DMS79 (cell line): Measurements from ENCODE around the gene TMEM185B.
"Not testable (repeated sequence)": the region's sequence is repeated elsewhere in the genome, so short reads cannot be mapped to it uniquely, and the experiment has no call there.

Experiments used
- DNase-seq: peaks from one replicate; lab custom pipeline; 2025; lab: John Stamatoyannopoulos, UW

The TMEM185B gene

DNA sequence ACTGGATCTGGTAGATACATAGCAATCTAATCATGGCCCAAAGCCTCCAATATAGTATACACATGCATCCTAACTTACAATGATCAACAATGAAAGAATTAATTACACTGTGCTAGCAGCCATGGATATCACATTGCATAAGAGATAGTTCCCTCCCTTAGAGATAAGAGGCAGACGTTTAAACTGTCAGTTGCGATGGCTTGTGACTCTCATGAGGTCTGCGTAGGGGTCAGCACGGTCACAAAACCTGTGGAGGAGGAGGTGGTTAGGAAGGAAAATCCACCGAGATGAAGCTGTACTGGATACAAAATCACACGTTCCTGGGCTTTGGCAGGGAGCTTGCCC, 28.7 kb upstream of the TMEM185B start:
- DNase-seq, result no peak

- DNase-seq, result no peak
Measured at GRCh38 chr2:120251078-120251477, 27.9 kb upstream of the TMEM185B start.

- no peak for DNase-seq
Measured at GRCh38 chr2:120250640-120251039, 27.4 kb upstream of the TMEM185B start.

DNA sequence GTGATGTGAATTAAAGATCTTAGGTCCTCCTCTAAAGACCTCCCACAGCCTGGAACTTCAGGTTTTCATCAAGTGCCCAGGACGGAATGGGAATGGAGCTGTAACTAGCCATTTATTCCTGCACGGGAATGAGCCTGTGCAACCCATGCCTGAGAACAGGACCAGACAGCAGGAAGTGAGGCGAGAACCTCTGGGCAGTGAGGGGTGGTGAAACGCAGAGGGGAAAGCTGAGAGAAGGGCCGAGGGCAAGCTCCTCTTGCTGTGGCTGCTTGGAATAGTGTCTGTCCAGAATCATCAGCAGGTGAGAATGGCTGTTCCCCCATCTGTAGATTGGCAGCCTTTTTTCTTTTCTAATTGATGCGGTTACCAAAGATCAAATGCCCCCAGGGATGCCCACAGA, 24.7 kb upstream of the TMEM185B start:
- DNase-seq, result no peak

DNA sequence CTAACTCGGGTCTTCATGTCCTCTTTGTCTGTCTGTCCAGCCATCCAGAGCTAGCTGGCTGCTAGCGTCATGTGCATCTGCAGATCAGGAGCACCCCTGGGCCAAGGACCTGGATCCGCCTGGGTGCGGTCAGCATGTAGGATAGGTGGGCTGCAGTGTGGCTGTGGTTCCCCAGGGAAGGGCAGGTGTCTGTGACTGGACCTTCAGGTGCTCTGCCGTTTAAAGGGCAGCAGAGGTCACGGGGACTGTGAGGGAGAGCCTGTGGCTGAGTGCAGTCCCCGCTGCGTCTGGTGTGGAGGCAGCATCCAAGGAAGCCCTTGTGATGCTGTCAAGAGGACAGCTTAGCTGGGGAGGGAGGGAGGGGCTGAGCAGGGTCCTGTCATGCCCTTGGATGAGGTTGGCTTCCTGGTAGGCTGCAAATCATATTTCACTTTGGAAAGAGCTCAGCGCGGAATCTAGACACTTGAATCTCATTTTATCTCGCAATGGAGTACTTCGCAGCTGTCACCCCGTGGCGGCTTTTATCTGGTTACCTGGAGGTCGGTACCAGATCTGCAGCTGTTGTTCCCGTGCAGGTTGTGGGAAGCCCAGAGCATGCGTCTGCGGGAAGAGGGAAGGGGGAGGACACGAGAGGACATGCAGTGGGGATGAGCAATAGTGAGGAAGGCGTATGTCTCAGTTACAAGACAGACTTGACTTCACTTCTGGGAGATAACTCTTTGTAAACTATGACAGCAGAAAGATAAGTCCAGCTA, 23.5 kb upstream of the TMEM185B start:
- peak; percentile 61 for DNase-seq

DNA sequence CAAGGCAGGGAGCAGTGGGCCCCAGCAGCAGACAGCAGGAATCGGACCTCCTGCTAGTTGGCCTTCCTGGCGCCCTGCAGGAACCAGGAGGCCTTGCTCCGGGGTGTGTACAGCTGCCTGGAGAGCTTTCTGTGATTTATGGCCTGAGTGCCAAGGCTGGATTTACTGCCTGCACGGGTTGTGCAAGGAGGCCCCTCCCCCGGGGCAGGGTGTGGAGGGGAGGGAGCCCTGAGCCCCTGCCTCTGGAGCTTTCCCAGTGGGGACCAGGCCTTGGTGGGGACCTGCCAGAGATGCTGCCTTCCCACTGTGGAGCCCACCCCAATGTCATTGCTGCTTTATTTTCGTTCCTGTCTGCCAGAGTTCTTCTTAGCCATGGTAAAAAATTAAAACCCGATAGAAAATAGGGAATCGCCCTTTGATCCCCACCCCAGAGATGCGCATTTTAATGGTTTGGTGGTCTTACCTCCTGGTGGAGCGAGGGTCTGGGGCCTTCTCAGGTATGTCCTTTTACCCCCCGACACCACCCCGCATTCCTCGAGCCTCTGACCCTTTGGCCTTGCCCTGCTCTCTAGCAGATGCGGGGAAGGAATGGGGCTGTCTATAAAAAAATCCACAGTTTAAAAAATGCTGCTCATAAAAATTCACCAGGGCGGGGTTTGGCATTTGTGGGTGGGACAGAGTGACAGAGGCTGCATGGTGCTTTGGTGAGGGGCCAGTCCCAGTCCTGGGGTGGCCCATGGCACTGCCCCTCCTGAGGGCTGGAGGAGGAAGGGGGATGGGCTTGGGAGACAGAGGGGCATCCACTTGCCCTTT, 22.5 kb upstream of the TMEM185B start:
- peak; percentile 57 for DNase-seq

- peak; percentile 57 for DNase-seq
Measured at GRCh38 chr2:120244656-120245519, 21.7 kb upstream of the TMEM185B start.

DNA sequence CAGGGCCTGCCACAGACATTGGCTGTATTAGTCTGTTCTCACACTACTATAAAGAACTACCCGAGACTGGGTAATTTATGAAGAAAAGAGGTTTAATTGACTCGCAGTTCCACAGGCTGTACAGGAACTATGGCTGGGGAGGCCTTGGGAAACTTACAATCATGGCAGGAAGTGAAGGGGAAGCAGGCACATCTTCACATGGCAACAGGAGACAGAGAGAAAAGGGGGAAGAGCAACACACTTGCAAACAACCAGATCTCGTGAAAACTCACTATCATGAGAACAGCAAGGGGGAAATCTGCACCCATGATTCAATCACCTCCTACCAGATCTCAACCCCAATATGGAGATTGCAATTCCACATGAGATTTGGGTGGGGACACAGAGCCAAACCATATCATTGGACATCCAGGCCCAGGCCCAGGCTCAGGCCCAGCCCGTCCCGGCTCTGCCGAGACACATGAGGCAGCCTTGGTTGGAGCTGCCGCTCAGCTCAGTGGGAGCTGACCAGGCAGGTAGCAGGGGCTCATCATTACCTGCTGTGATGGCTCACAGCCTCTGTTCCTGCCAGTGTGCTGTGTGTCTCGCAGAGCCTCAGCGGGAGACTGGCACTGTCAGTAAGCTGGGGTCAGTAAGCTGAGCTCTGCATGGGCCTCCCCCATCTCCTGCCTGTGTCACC, 20.8 kb upstream of the TMEM185B start:
- DNase-seq, result no peak

GRCh38 chr2:120243211-120243610, 20.0 kb upstream of the TMEM185B start:
- DNase-seq, result no peak

- DNase-seq, result no peak
Measured at GRCh38 chr2:120241684-120242083, 18.5 kb upstream of the TMEM185B start.

GRCh38 chr2:120240901-120241429, 17.8 kb upstream of the TMEM185B start:
- DNase-seq, result no peak

DNA sequence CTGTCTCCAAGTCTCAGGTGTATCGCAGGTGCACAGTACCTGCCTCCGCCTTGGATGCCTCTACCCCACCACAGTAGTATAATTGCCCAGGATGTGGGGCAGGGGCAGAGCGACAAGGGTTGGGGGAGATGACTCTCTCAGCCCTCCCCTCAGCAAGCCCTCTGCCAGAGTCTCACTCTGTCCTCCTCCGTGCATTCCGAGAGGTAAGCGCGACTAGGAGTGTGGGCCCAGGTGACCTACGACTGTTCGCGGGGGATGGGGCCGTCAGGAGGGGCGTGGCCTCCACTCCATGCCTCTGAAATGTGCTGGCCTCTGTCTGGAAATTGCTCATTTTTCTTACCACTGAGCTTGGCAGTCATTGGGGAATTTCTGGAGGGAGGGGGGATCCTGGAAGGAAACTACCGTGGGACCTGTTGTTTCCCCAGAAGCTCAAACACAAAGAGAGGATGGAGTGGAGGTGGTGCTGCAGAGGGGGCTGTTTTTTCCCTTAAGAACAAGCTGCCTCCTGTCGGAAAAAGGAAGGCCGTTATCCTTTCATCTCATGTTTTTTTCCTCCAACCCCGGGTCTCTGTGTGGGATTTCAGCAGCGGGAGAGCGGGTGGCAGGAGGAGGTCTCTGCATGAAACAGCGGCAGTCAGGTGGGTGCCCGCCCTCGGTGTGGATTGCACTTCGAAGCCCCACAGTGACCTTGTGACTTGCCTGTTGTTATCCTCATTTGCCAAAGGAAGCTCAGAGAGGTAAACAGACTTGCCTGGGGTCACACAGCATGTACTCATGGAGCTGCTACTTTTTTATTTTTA, 16.5 kb upstream of the TMEM185B start:
- DNase-seq, result no peak

- no peak for DNase-seq
Measured at GRCh38 chr2:120238728-120239487, 15.7 kb upstream of the TMEM185B start.

DNA sequence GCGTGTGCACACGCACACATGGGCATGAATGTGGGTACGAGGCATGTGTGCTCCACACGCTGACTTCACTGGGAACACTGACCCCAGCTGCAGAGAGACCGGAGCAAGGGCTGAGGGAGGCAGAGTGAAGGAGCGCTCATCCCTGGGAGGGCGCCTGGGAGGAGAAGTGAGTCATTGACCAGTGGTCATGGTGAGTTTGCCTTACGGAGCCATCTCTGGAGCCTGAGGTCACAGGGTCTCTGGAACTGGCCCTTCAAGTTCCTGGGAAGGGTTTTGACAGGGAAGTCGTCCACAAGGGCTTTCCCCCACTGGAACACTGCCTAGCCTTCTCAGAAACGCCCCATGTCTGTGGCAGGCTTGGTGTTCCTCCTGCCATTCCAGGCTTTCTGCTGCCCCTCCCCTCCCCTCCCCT, 14.3 kb upstream of the TMEM185B start:
- no peak for DNase-seq

- DNase-seq, result no peak
Measured at GRCh38 chr2:120236791-120237190, 13.6 kb upstream of the TMEM185B start.

- no peak for DNase-seq
Measured at GRCh38 chr2:120236316-120236715, 13.1 kb upstream of the TMEM185B start.

DNA sequence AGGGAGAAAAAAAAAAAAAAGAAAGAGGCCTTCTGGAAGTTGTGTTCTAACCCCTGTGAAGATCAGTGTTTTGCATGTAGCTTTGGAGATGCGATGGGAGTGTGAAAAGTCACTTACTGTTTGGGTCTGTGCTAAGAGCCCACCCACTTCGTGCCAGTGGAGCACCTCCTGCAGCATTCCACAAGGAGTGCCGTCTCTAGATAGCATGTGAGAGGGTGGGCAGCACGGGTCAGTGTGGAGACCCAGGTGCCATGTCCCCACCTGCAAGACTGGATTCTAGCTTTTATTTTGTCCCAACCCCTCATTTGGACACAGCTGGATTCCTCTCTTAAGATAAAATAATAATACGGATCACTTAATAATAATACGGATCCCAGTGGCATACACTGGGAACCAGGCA, 12.5 kb upstream of the TMEM185B start:
- no peak for DNase-seq

DNA sequence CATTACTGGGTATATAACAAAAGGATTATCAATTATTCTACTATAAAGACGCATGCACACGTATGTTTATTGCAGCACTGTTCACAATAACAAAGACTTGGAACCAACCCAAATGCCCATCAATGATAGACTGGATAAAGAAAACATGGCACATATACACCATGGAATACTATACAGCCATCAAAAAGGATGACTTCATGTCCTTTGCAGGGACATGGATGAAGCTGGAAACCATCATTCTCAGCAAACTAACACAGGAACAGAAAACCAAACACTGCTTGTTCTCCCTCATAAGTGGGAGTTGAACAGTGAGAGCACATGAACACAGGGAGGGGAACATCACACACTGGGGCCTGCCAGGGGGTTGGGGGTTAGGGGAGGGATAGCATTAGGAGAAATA, 12.0 kb upstream of the TMEM185B start:
- not testable (repeated sequence) for DNase-seq

DNA sequence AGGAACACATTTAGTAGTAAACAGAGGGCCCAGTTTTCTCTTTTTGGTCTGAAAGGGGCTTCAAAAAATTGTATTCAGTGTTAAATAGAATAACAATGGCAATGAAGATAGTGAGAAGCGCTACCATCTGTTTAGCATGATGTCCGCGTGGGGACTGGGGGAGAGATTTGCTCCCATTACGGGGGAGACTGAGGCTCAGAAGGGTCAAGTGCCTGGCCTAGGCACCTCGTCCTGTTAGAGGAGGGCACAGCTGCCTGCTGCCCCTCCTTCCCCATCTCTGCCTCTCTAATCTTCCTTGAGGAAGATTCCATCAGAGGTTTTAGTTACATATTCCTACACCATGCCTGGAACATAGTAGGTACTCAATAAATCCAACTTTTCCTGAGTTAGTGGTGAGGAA, 10.1 kb upstream of the TMEM185B start:
- DNase-seq, result no peak

DNA sequence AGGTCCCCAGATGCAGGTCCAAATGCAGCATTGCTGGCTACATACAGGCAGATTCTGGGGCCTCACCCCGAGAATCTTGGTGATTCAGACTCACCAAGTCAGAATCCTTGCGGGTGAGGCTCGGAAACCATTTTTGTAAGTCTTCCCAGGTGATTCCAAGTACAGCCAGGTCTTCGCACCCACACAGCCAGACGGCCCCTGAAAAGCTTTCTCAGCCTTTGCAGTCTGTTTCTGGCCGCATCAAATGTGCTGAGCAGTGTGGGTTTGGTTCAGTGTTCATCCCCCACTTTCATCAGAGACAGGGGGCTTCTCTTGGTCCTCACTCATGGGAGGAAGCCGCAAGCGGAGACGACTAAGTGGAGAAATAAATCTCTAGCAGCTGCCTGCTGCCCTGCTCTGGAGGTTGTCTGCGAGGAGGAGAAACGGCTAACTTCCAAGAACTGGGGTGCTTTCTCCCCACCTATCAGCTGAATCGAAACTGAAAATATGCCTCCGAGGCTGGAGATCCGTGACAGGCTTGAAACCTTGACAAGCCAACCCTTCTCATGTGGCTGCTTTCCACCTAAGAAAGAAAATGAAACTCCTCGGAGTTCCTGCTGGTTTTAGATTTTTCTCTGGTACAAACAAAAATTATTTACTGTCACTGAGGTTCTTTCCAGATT, 8.9 kb upstream of the TMEM185B start:
- DNase-seq, result peak; percentile 49
